GM19395 (cell line): ENCODE data around the gene MAP10.

Experiments
- ATAC-seq: cut with Tn5 transposase; IDR thresholded peaks from one replicate; pipeline ENCODE4 v1.9.1; 2021; ENCODE audit warnings: mild to moderate bottlenecking, moderate library complexity; ENCODE audit not compliant: unreplicated experiment

MAP10 gene

GRCh38 chr1:232795497-232796053 lies 9.6 kb upstream of the MAP10 start:
- no peak for ATAC-seq

GRCh38 chr1:232797856-232798510 lies 7.2 kb upstream of the MAP10 start:
- ATAC-seq = no peak

- no peak for ATAC-seq
These were observed 6.3 kb upstream of the MAP10 start for GRCh38 chr1:232798920-232799319.

GRCh38 chr1:232806186-232806510 lies 932 bp downstream of the MAP10 start:
- no peak for ATAC-seq

GRCh38 chr1:232810856-232811255 lies 5.6 kb downstream of the MAP10 start:
- ATAC-seq = no peak

GRCh38 chr1:232812560-232812959 lies 7.3 kb downstream of the MAP10 start:
- no peak for ATAC-seq

- ATAC-seq = no peak
These were observed 7.9 kb downstream of the MAP10 start for GRCh38 chr1:232813097-232813496.

- ATAC-seq = peak; percentile 84
These were observed 8.5 kb downstream of the MAP10 start for GRCh38 chr1:232813760-232814159.

- ATAC-seq = no peak
These were observed 11.1 kb downstream of the MAP10 start for GRCh38 chr1:232816324-232816723.

GRCh38 chr1:232818040-232818439 lies 12.8 kb downstream of the MAP10 start:
- no peak for ATAC-seq

- ATAC-seq = no peak
These were observed 15.2 kb downstream of the MAP10 start for GRCh38 chr1:232820431-232820830.

- no peak for ATAC-seq
These were observed 17.3 kb downstream of the MAP10 start for GRCh38 chr1:232822530-232822929.

GRCh38 chr1:232826318-232826717 lies 21.1 kb downstream of the MAP10 start:
- no peak for ATAC-seq

GRCh38 chr1:232830661-232831060 lies 25.4 kb downstream of the MAP10 start:
- ATAC-seq = no peak

- ATAC-seq = no peak
These were observed 26.7 kb downstream of the MAP10 start for GRCh38 chr1:232831895-232832294.

- no peak for ATAC-seq
These were observed 28.9 kb downstream of the MAP10 start for GRCh38 chr1:232834066-232834465.

- no peak for ATAC-seq
These were observed 29.9 kb downstream of the MAP10 start for GRCh38 chr1:232835166-232835565.

GRCh38 chr1:232837087-232837486 lies 31.9 kb downstream of the MAP10 start:
- no peak for ATAC-seq

GRCh38 chr1:232841823-232842565 lies 36.8 kb downstream of the MAP10 start:
- peak; percentile 56 for ATAC-seq

- ATAC-seq = no peak
These were observed 39.6 kb downstream of the MAP10 start for GRCh38 chr1:232844791-232845190.

GRCh38 chr1:232845406-232845955 lies 40.3 kb downstream of the MAP10 start:
- ATAC-seq = no peak

GRCh38 chr1:232851532-232851931 lies 46.3 kb downstream of the MAP10 start:
- no peak for ATAC-seq
